Measurements from ENCODE around the gene KLHL7. TPM values are rescaled to one million over a fixed set of nuclear protein-coding genes. Genes with fewer than 3 reads are reported as not detected.
"Not testable (repeated sequence)": the region's sequence is repeated elsewhere in the genome, so short reads cannot be mapped to it uniquely, and the experiment has no call there.

Gene KLHL7
- total RNA-seq, 1 donor from 2014 or later: 53.2 TPM

GRCh38 chr7:23181684-23182553, 76.3 kb downstream of the KLHL7 start, which contains the start of gene NUP42:
TSS of gene NUP42 (plus strand) at chr7:23182048. CDS start at chr7:23182086, 38 bp downstream.
- peak; percentile 100 for DNase-seq (ENCODE audit: low read depth)

GRCh38 chr7:23183279-23184012, 77.9 kb downstream of the KLHL7 start:
- no peak for DNase-seq (ENCODE audit: low read depth)

GRCh38 chr7:23184291-23184690, 78.7 kb downstream of the KLHL7 start:
- DNase-seq (ENCODE audit: low read depth): no peak

GRCh38 chr7:23184709-23185359, 79.2 kb downstream of the KLHL7 start:
- DNase-seq (ENCODE audit: low read depth): peak; percentile 84

GRCh38 chr7:23185980-23186379, 80.4 kb downstream of the KLHL7 start:
- DNase-seq (ENCODE audit: low read depth): no peak

GRCh38 chr7:23191022-23191421, 85.4 kb downstream of the KLHL7 start:
- no peak for DNase-seq (ENCODE audit: low read depth)

- DNase-seq (ENCODE audit: low read depth): not testable (repeated sequence)
Observed at GRCh38 chr7:23193650-23194227, 88.2 kb downstream of the KLHL7 start.

- DNase-seq (ENCODE audit: low read depth): no peak
Observed at GRCh38 chr7:23196306-23196705, 90.7 kb downstream of the KLHL7 start.

GRCh38 chr7:23197745-23198144, 92.2 kb downstream of the KLHL7 start:
- not testable (repeated sequence) for DNase-seq (ENCODE audit: low read depth)

- no peak for DNase-seq (ENCODE audit: low read depth)
Observed at GRCh38 chr7:23200331-23200730, 94.7 kb downstream of the KLHL7 start.

GRCh38 chr7:23204241-23204640, 98.7 kb downstream of the KLHL7 start:
- no peak for DNase-seq (ENCODE audit: low read depth)

GRCh38 chr7:23205577-23205908, 100.0 kb downstream of the KLHL7 start:
- no peak for DNase-seq (ENCODE audit: low read depth)

- DNase-seq (ENCODE audit: low read depth): peak; percentile 48
Observed at GRCh38 chr7:23205909-23206767, 100.6 kb downstream of the KLHL7 start.

- DNase-seq (ENCODE audit: low read depth): no peak
Observed at GRCh38 chr7:23207021-23207420, 101.4 kb downstream of the KLHL7 start.

GRCh38 chr7:23207884-23208283, 102.3 kb downstream of the KLHL7 start:
- no peak for DNase-seq (ENCODE audit: low read depth)

GRCh38 chr7:23208316-23208715, 102.7 kb downstream of the KLHL7 start:
- DNase-seq (ENCODE audit: low read depth): peak; percentile 20

- no peak for DNase-seq (ENCODE audit: low read depth)
Observed at GRCh38 chr7:23210506-23210905, 104.9 kb downstream of the KLHL7 start.

- DNase-seq (ENCODE audit: low read depth): no peak
Observed at GRCh38 chr7:23211589-23211988, 106.0 kb downstream of the KLHL7 start.

- DNase-seq (ENCODE audit: low read depth): no peak
Observed at GRCh38 chr7:23212395-23212794, 106.8 kb downstream of the KLHL7 start.

- no peak for DNase-seq (ENCODE audit: low read depth)
Observed at GRCh38 chr7:23212841-23213240, 107.3 kb downstream of the KLHL7 start.

- no peak for DNase-seq (ENCODE audit: low read depth)
Observed at GRCh38 chr7:23213755-23214154, 108.2 kb downstream of the KLHL7 start.
